ENCODE data around the gene CETN1.

CETN1 gene

GRCh38 chr18:623761-624620, 43.8 kb downstream of the CETN1 start:
- CTCF ChIA-PET = interaction anchor here (0.6 to 16.5 kb wide), 44 partner anchors 8 to 1918 kb away, joined by 3 to 229 read pairs (median 4); partner anchors contain the start of genes CETN1, ENOSF1 and TYMS
- POLR2A ChIA-PET = interaction anchor here (0.5 kb wide), 1 partner anchor 50 kb away, joined by 3 read pairs; no protein-coding TSS in a partner anchor
- DNase-seq (ENCODE audit: extremely low spot score) = peak; percentile 55
- peak; percentile 73 for TF ChIP-seq CTCF (IDR thresholded peaks at IDR 0.05; ENCODE audit: control extremely low read depth, extremely low read depth, low read depth, missing control alignments)

GRCh38 chr18:627231-627630, 47.1 kb downstream of the CETN1 start:
- DNase-seq (ENCODE audit: extremely low spot score) = no peak
- ChIA-PET CTCF (interaction anchor here (1.2 to 16.5 kb wide), 5 partner anchors 9 to 212 kb away, joined by 3 to 229 read pairs (median 9); no protein-coding TSS in a partner anchor), POLR2A (no interaction called here)
- TF ChIP-seq CTCF (IDR thresholded peaks at IDR 0.05; ENCODE audit: control extremely low read depth, extremely low read depth, low read depth, missing control alignments) = no peak

GRCh38 chr18:629269-630150, 49.3 kb downstream of the CETN1 start:
- no peak for TF ChIP-seq CTCF (IDR thresholded peaks at IDR 0.05; ENCODE audit: control extremely low read depth, extremely low read depth, low read depth, missing control alignments)
- DNase-seq (ENCODE audit: extremely low spot score) = no peak
- ChIA-PET POLR2A (no interaction called here), CTCF (interaction anchor here (1.4 to 16.5 kb wide), 5 partner anchors 11 to 203 kb away, joined by 3 to 229 read pairs (median 9); no protein-coding TSS in a partner anchor)

- CTCF ChIA-PET = interaction anchor here (0.8 to 16.5 kb wide), 8 partner anchors 8 to 208 kb away, joined by 3 to 229 read pairs (median 4); no protein-coding TSS in a partner anchor
- DNase-seq (ENCODE audit: extremely low spot score) = no peak
- TF ChIP-seq CTCF (IDR thresholded peaks at IDR 0.05; ENCODE audit: control extremely low read depth, extremely low read depth, low read depth, missing control alignments) = no peak
- POLR2A ChIA-PET = no interaction called here
Measured at GRCh38 chr18:631560-631959, 51.4 kb downstream of the CETN1 start.
